ENCODE data around the gene PTPRM. TPM values are rescaled to one million over a fixed set of nuclear protein-coding genes. Genes with fewer than 3 reads are reported as not detected.

Gene PTPRM
- total and polyA plus RNA-seq, 2 donors (not counting 3 experiments of a cell fraction or from before 2014, with no cell fraction given): 37.4 to 43.7 TPM

DNA sequence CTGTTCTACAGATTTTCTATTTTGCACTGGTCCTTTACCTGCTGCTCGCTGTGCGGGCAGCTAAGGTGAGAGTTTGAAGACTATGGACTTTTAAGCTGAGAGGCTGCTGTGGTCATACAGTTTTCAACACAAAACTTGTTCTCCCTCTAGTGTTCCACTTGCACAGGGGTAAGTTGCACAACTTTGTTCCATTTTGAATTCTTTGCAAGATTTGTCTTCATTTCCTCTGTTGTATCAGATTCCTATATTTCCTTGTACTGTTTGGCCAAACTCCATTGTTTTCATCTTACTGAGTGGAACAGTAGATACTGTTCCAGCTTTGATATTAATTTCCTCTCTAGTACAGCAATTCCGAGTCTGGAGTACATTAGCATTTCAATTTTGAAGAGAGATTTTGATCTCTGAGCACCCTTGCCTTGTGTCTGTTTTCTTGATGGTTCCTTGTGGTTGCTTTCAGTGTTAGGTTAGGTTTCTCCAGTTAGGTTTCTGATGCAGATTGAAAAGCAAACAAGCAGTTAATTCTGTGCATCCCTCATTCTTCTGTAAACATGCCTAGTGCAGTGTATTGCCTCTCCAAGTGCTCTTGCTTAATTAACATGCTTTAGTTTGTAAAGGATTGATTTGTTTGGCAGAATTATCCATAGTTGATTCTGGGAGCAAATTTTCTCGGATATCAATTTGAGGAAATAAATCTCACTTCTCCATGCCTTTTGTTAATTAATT, 188.8 kb downstream of the PTPRM start:
- H3K9me3 ChIP-seq (replicated peaks; ENCODE audit: control insufficient read depth, insufficient read depth, low read length): no peaks in the 10 kb centered on the region
- no peaks in the 10 kb centered on the region for H3K79me2 ChIP-seq (ENCODE audit: control insufficient read depth, insufficient read depth, low read length)
- H3K4me3 ChIP-seq (replicated peaks in 1 of 3; ENCODE audit: insufficient read depth in 1 of 3, low read depth in 1 of 3, low read length in 3 of 3): no peak overlapping the region
- peaks cover 14% of the 10 kb centered on the region for H3K4me1 ChIP-seq (ENCODE audit: control insufficient read depth, extremely low read depth, insufficient read depth, low read length)
- TF ChIP-seq, protein P1, sequence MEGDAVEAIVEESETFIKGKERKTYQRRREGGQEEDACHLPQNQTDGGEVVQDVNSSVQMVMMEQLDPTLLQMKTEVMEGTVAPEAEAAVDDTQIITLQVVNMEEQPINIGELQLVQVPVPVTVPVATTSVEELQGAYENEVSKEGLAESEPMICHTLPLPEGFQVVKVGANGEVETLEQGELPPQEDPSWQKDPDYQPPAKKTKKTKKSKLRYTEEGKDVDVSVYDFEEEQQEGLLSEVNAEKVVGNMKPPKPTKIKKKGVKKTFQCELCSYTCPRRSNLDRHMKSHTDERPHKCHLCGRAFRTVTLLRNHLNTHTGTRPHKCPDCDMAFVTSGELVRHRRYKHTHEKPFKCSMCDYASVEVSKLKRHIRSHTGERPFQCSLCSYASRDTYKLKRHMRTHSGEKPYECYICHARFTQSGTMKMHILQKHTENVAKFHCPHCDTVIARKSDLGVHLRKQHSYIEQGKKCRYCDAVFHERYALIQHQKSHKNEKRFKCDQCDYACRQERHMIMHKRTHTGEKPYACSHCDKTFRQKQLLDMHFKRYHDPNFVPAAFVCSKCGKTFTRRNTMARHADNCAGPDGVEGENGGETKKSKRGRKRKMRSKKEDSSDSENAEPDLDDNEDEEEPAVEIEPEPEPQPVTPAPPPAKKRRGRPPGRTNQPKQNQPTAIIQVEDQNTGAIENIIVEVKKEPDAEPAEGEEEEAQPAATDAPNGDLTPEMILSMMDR (IDR thresholded peaks at IDR 0.05; ENCODE audit: extremely low read depth in 1 of 2, insufficient read depth in 1 of 2, low read depth in 1 of 2, low read length in 2 of 2): peak in 1 of 2 donors; percentile 27
- no peak for TF ChIP-seq POLR2A (IDR thresholded peaks at IDR 0.05; ENCODE audit: low read depth, low read length)
- FAIRE-seq (no peak), DNase-seq (ENCODE audit: low read depth, low spot score) (peak; percentile 62)
- intact Hi-C loops (cut with micrococcal nuclease): loop anchor here (2.0 kb wide), 1 partner anchor 483 kb away; no protein-coding TSS in a partner anchor
- H3K27me3 ChIP-seq (ENCODE audit: control insufficient read depth in 2 of 2, insufficient read depth in 2 of 2, low read length in 2 of 2): no peaks in the 10 kb centered on the region
- H3K9ac ChIP-seq (replicated peaks; ENCODE audit: extremely low read depth, insufficient read depth, low read length): no peak overlapping the region
- H3K36me3 ChIP-seq (ENCODE audit: control insufficient read depth in 2 of 2, extremely low read depth in 1 of 2, insufficient read depth in 2 of 2, low read length in 2 of 2): no peaks in the 10 kb centered on the region
- no peak overlapping the region for H2AFZ ChIP-seq (ENCODE audit: low read depth, low read length)
- H4K20me1 ChIP-seq (replicated peaks; ENCODE audit: control insufficient read depth, extremely low read depth, insufficient read depth, low read length): no peaks in the 10 kb centered on the region
- no peaks in the 10 kb centered on the region for H3K9me1 ChIP-seq (replicated peaks; ENCODE audit: control insufficient read depth, extremely low read depth, insufficient read depth, low read length)
- BruUV-seq (replicated peaks): no TSS peak
- no peak overlapping the region for H3K4me2 ChIP-seq (ENCODE audit: insufficient read depth, low read length)
- ChIA-PET CTCF (interaction anchor here (1.7 kb wide), 1 partner anchor 483 kb away, joined by 4 read pairs; no protein-coding TSS in a partner anchor), POLR2A (no interaction called here)
- no peak overlapping the region for H3K27ac ChIP-seq (ENCODE audit: insufficient read depth, low read depth, low read length)
- dilution Hi-C loops (cut with MboI; ENCODE audit: extremely low pct_ligation_motif_present, low sequenced_read_pairs): no loop called here

DNA sequence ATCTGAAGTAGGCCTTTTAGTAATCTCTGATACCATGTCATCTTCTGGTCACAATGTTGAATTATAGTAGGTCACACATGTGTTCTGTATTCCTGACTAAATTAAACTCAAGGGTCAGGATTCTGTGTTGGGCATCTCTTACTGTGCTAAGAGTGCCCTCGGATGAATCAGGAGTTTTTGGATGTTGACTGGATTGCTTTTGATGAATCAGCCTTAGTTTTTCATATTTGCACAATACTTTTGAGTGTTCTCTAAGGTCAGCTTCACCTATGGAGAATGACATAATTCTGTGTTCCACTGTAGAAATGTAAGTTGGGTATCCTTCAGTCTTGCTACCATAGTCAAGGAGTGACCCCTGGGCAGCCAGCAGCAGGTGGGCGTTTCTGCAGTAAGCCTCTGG, 190.1 kb downstream of the PTPRM start:
- no peak for FAIRE-seq
- Histone ChIP-seq H3K27me3 (ENCODE audit: control insufficient read depth in 2 of 2, insufficient read depth in 2 of 2, low read length in 2 of 2) (no peaks in the 10 kb centered on the region), H3K9me3 (replicated peaks; ENCODE audit: control insufficient read depth, insufficient read depth, low read length) (no peaks in the 10 kb centered on the region), H3K4me1 (ENCODE audit: control insufficient read depth, extremely low read depth, insufficient read depth, low read length) (peaks cover 23% of the 10 kb centered on the region), H3K36me3 (ENCODE audit: control insufficient read depth in 2 of 2, extremely low read depth in 1 of 2, insufficient read depth in 2 of 2, low read length in 2 of 2) (no peaks in the 10 kb centered on the region), H3K9ac (replicated peaks; ENCODE audit: extremely low read depth, insufficient read depth, low read length) (no peak overlapping the region), H4K20me1 (replicated peaks; ENCODE audit: control insufficient read depth, extremely low read depth, insufficient read depth, low read length) (no peaks in the 10 kb centered on the region), H2AFZ (ENCODE audit: low read depth, low read length) (no peak overlapping the region), H3K4me3 (replicated peaks in 1 of 3; ENCODE audit: insufficient read depth in 1 of 3, low read depth in 1 of 3, low read length in 3 of 3) (no peak overlapping the region), H3K27ac (ENCODE audit: insufficient read depth, low read depth, low read length) (no peak overlapping the region), H3K4me2 (ENCODE audit: insufficient read depth, low read length) (no peak overlapping the region), H3K79me2 (ENCODE audit: control insufficient read depth, insufficient read depth, low read length) (no peaks in the 10 kb centered on the region), H3K9me1 (replicated peaks; ENCODE audit: control insufficient read depth, extremely low read depth, insufficient read depth, low read length) (no peaks in the 10 kb centered on the region)
- ChIA-PET POLR2A (no interaction called here), CTCF (no interaction called here)
- TF ChIP-seq GATA2 (IDR thresholded peaks at IDR 0.05; ENCODE audit: insufficient read depth, insufficient read length, low read depth, low read length) (no peak), MYC (IDR thresholded peaks at IDR 0.05; ENCODE audit: low read depth, low read length) (no peak), FOS (IDR thresholded peaks at IDR 0.05; ENCODE audit: borderline replicate concordance, insufficient read depth, low read length) (no peak), EZH2 (IDR thresholded peaks at IDR 0.05; ENCODE audit: borderline replicate concordance, low read depth, low read length, severe bottlenecking) (no peak), POLR2AphosphoS5 (IDR thresholded peaks at IDR 0.05; ENCODE audit: insufficient read depth, low read depth, low read length) (no peak), POLR2A (IDR thresholded peaks at IDR 0.05; ENCODE audit: low read depth, low read length) (no peak), JUN (IDR thresholded peaks at IDR 0.05; ENCODE audit: borderline replicate concordance, insufficient read depth, insufficient read length, low read depth) (no peak)
- TF ChIP-seq, protein P2, sequence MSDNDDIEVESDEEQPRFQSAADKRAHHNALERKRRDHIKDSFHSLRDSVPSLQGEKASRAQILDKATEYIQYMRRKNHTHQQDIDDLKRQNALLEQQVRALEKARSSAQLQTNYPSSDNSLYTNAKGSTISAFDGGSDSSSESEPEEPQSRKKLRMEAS (IDR thresholded peaks at IDR 0.05; ENCODE audit: insufficient read depth, insufficient read length): no peak
- TF ChIP-seq, protein P1 (IDR thresholded peaks at IDR 0.05; ENCODE audit: extremely low read depth in 1 of 2, insufficient read depth in 1 of 2, low read depth in 1 of 2, low read length in 2 of 2): no peak
- intact Hi-C loops (cut with micrococcal nuclease) (no loop called here), dilution Hi-C loops (cut with MboI; ENCODE audit: extremely low pct_ligation_motif_present, low sequenced_read_pairs) (no loop called here)
- no TSS peak for BruUV-seq (replicated peaks)
- no peak for DNase-seq (ENCODE audit: low read depth, low spot score)

All from endothelial cell of umbilical vein (primary cell).